ENCODE results near the gene MAPT.

- no peak for TF ChIP-seq POLR2A (IDR thresholded peaks at IDR 0.05)
- TF ChIP-seq POLR2AphosphoS5 (IDR thresholded peaks at IDR 0.05) = no peak
- no peak for TF ChIP-seq CTCF (IDR thresholded peaks at IDR 0.05)
- TF ChIP-seq EP300 (IDR thresholded peaks at IDR 0.05; ENCODE audit: low read depth) = no peak
Observed at GRCh38 chr17:45967378-45967777, 73.0 kb downstream of the MAPT start.
